Adrenal gland (tissue), 12 donors: ENCODE measurements around the gene PRDM16. TPM values are rescaled to one million over a fixed set of nuclear protein-coding genes. Genes with fewer than 3 reads are reported as not detected.

Experiments
- DNase-seq, 7 donors: peaks; one replicate each; pipeline ENCODE4 v3.0.0-alpha.2; 2019 to 2020
- H3K27ac ChIP-seq, 5 donors: fragments of 200-600 bp; sonication (generic) in 4 of 5; 1 replicate in 3 of 5; 2 replicates in 2 of 5; pipeline versions ENCODE4 v1.5.1 to v1.8.0; 2016 to 2020; ENCODE audit warnings: mild to moderate bottlenecking in 1 of 5
- H3K27me3 ChIP-seq: fragments of 200-600 bp; 2 replicates; pipeline ENCODE4 v1.8.0; 2021
- H3K36me3 ChIP-seq, 2 donors: fragments of 200-600 bp; replicated peaks in 1 of 2; 1 replicate in 1 of 2; 2 replicates in 1 of 2; pipeline versions ENCODE4 v1.5.1 to v1.8.0; 2018 to 2022
- H3K4me1 ChIP-seq, 2 donors: fragments of 200-600 bp; replicated peaks in 1 of 2; 1 replicate in 1 of 2; 2 replicates in 1 of 2; pipeline versions ENCODE4 v1.5.1 to v1.8.0; 2018 to 2021
- H3K4me3 ChIP-seq, 4 donors: fragments of 200-600 bp; sonication (generic) in 3 of 4; one replicate each; pipeline ENCODE4 v1.5.1; 2016 to 2018
- H3K9me3 ChIP-seq, 3 donors: fragments of 200-600 bp; sonication (generic) in 1 of 3; replicated peaks in 1 of 3; 1 replicate in 2 of 3; 2 replicates in 1 of 3; pipeline versions ENCODE4 v1.5.1 to v1.8.0; 2016 to 2021
- CTCF ChIP-seq, 6 experiments: fragments of 450-650 bp in 4 of 6; fragments of 200-600 bp in 2 of 6; sonication (generic) in 1 of 6; IDR thresholded peaks; 1 replicate in 5 of 6; 2 replicates in 1 of 6; pipeline versions ENCODE4 v1.5.1 to v1.8.0; 2016 to 2021; ENCODE audit warnings: antibody characterized with exemption in 6 of 6, mild to moderate bottlenecking in 2 of 6, moderate library complexity in 1 of 6
- POLR2A ChIP-seq, 2 donors: fragments of 450-650 bp; IDR thresholded peaks; one replicate each; pipeline ENCODE4 v1.6.1; 2017; ENCODE audit warnings: antibody characterized with exemption in 2 of 2, mild to moderate bottlenecking in 2 of 2, moderate library complexity in 1 of 2
- WGBS, 4 donors: extraction: QIAGEN DNeasy Blood & Tissue Kit in 2 of 4; methylation state at CpG; one replicate each; pipeline versions ENCODE4 v1.1.5 to v1.1.7; 2013 to 2017; 5-methylcytosine and 5-hydroxymethylcytosine counted together
- intact Hi-C, 2 donors: fragments of 100-400 bp; cut with DNase I; formaldehyde crosslinking; loops; one replicate each; pipeline versions ENCODE4 v1.14.1 to v1.15.0; 2022 to 2023
- polyA plus RNA-seq, 3 donors: library from polyadenylated mRNA; stranded (reverse); fragments of 200-250 nt in 2 of 3; fragments of 350-450 nt in 1 of 3; fragmentation: Illumina TruSeq in 1 of 3; extraction: RNeasy Lipid Tissue Mini Kit (QIAGEN cat#74804) in 1 of 3; gene quantifications; one replicate each; pipeline ENCODE4 v1.2.3, GENCODE V29; 2013 to 2014
- total RNA-seq, 9 donors: library from RNA; depleted of rRNA in 4 of 9; stranded (reverse); fragments of >200 nt in 4 of 9; fragments of 120-200 nt in 1 of 9; fragmentation: NEBNext Ultra II Directional in 1 of 9; extraction: Animal tissue kit (Norgen Biotek cat#: 25700) in 1 of 9; gene quantifications; one replicate each; pipeline versions ENCODE4 v1.1.0 to v1.2.4, GENCODE V29; 2013 to 2023
- donor health status: healthy with polysubstance abuse.
- donor health status: Bipolar disorder and iron deficiency.
- donor health status: DM: yes; HTN: yes; CAD: no.
- donor health status: DM: no; HTN: no; CAD: no.
- donor health status: DM: no; HTN: no; CAD: no.
- donor health status: DM: yes; HTN: yes; CAD: no.

PRDM16 gene
- total and polyA plus RNA-seq, 12 donors = 0.04 to 2.8 (median 0.61) TPM; not detected in 1

DNA sequence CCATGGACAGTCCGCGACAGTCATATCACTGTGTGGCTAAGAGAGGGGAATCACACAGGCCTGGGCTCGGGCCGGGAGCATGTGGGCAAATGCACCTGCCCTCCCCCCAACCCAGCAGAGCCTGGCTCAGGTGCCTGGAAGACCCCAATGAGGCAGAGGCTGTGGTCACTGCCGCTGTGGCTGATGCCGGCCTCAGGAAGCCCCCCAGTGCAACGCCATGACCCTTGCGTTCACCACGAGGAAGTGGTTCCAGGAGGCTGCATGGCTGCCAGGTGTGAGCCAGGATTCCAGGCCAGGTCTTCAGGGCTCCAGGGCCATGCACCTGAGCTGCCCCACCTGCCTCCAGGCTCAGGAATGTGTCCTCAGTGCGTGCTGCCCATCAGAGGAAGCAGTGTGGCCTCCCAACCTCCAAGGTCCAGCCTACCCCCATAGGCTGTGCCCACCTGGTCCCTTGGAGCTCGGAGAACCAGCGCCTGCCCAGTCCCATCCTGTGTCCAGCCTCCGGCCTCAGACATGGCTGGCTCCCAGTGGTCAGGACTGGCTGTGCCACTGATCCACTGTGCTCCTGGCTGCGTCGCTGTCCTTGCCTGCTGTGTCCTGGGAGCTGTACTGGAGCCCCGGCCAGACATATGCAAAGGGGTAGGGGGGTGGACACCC, 393.5 kb downstream of the PRDM16 start:
- intact Hi-C loops = no loop called here
- H3K27ac ChIP-seq = no peak overlapping the region
- H3K36me3 ChIP-seq = no peaks in the 10 kb centered on the region
- no peaks in the 10 kb centered on the region for H3K4me1 ChIP-seq
- H3K9me3 ChIP-seq = no peaks in the 10 kb centered on the region
- no peak for DNase-seq
- no peak overlapping the region for H3K4me3 ChIP-seq
- no peak for TF ChIP-seq CTCF (IDR thresholded peaks at IDR 0.05)
- no peak for TF ChIP-seq POLR2A (IDR thresholded peaks at IDR 0.05)
- WGBS, 4 donors = 64 to 95% (median 84%) methylated on average over 7 to 16 of the region's 16 CpGs
- no peaks in the 10 kb centered on the region for H3K27me3 ChIP-seq

- H3K36me3 ChIP-seq = no peaks in the 10 kb centered on the region
- intact Hi-C loops = no loop called here
- H3K27me3 ChIP-seq = no peaks in the 10 kb centered on the region
- no peak for DNase-seq
- H3K27ac ChIP-seq = no peak overlapping the region
- H3K9me3 ChIP-seq = no peaks in the 10 kb centered on the region
- WGBS, 4 donors = 83 to 94% (median 91%) methylated on average over 6 to 22 of the region's 22 CpGs; no CpG with 5 or more reads in 1 of the 4 donors
- H3K4me1 ChIP-seq = no peaks in the 10 kb centered on the region
- no peak overlapping the region for H3K4me3 ChIP-seq
- TF ChIP-seq CTCF (IDR thresholded peaks at IDR 0.05) (no peak), POLR2A (IDR thresholded peaks at IDR 0.05) (no peak)
Observed at GRCh38 chr1:3463013-3463385, 394.0 kb downstream of the PRDM16 start.

DNA sequence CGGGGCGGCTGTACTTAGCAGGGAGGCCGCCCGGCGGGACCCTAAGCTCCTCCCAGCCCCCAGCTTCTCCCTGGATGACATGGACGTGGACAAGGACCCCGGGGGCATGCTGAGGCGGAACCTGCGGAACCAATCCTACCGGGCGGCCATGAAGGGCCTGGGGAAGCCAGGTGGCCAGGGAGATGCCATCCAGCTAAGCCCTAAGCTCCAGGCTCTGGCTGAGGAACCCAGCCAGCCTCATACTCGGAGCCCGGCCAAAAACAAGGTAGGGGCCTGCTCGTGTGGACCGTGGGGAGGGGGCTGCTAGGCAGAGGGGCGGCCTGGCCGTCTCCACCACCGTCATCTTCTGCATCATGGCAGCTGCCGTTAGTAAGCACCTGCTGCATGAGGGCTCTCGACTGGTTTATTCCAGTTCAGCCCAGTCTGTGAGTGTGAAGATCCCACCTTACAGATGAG, 394.4 kb downstream of the PRDM16 start:
- DNase-seq = no peak
- intact Hi-C loops = no loop called here
- H3K27ac ChIP-seq = no peak overlapping the region

More for the DNA sequence above, 394.4 kb downstream of the PRDM16 start:
- TF ChIP-seq POLR2A (IDR thresholded peaks at IDR 0.05) (no peak), CTCF (IDR thresholded peaks at IDR 0.05) (no peak)
- Histone ChIP-seq H3K27me3 (no peaks in the 10 kb centered on the region), H3K4me1 (no peaks in the 10 kb centered on the region), H3K4me3 (no peak overlapping the region), H3K36me3 (no peaks in the 10 kb centered on the region), H3K9me3 (no peaks in the 10 kb centered on the region)
- WGBS, 4 donors = 63 to 87% (median 76%) methylated on average over 7 to 20 of the region's 20 CpGs
